Measurements from ENCODE around the gene TRAM2. TPM values are rescaled to one million over a fixed set of nuclear protein-coding genes. Genes with fewer than 3 reads are reported as not detected.

Gene TRAM2
- total and polyA plus RNA-seq, 10 of the 15 experiments (the other 5 are each of a cell fraction or from before 2014, with no cell fraction given), result 2.5 to 15.0 (median 11.0) TPM

DNA sequence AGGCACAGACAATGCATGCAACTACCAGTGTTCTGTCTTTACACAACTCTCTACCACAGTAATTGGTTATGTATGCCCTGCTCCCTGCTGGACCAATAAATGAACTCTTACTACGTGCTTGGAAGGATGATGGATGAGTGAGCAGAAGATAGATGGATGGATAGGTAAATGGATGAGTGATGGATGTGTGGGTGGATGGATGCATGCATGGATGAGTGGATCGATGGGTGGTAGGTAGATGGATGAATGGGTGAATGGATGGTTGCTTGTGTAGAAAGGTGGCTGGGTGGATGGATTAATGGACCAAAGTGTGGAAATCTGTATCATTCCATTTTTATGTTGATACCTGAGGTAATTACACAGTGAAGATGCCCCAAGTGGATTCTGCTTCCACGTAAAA, 10.1 kb upstream of the TRAM2 start:
- RAD21 ChIA-PET (ENCODE audit: unreplicated experiment), result no interaction called here
- Histone ChIP-seq H3K9me3 (replicated peaks; ENCODE audit: control insufficient read depth, insufficient read depth, low read length) (no peaks in the 10 kb centered on the region), H2AFZ (ENCODE audit: control insufficient read depth, low read depth, low read length) (no peak overlapping the region), H3K27ac (ENCODE audit: control insufficient read depth, insufficient read depth) (no peak overlapping the region), H3K79me2 (ENCODE audit: control insufficient read depth, insufficient read depth, low read length) (no peaks in the 10 kb centered on the region), H3K4me2 (ENCODE audit: control insufficient read depth, insufficient read depth) (no peak overlapping the region), H3K36me3 (ENCODE audit: control insufficient read depth in 2 of 2, insufficient read depth in 2 of 2, low read length in 1 of 2) (no peaks in the 10 kb centered on the region), H3K27me3 (replicated peaks in 1 of 2; ENCODE audit: control insufficient read depth in 2 of 2, insufficient read depth in 2 of 2, low read length in 1 of 2) (no peaks in the 10 kb centered on the region), H3K9ac (ENCODE audit: control insufficient read depth, insufficient read depth, low read length) (no peak overlapping the region), H3K4me1 (ENCODE audit: control insufficient read depth, insufficient read depth, low read length) (no peaks in the 10 kb centered on the region), H4K20me1 (ENCODE audit: control insufficient read depth, insufficient read depth) (no peaks in the 10 kb centered on the region), H3K4me3 (no peak overlapping the region)
- in situ Hi-C loops (cut with MboI), result no loop called here
- intact Hi-C loops (cut with micrococcal nuclease; ENCODE audit: unreplicated experiment), result no loop called here
- SMC1A ChIA-PET (ENCODE audit: uncharacterized antibody, unreplicated experiment), result interaction anchor here (1.6 kb wide), 1 partner anchor 11 kb away, joined by 3 read pairs; no protein-coding TSS in a partner anchor
- no peak; the same call in 2 of the 3 replicates for ATAC-seq
- FAIRE-seq, result no peak
- CTCF ChIA-PET, result interaction anchor here (1.0 kb wide), 1 partner anchor 75 kb away, joined by 3 read pairs; no protein-coding TSS in a partner anchor
- 51% methylated on average over 3 of the region's 3 CpGs for WGBS (ENCODE audit: insufficient coverage, insufficient replicate concordance, low lambda C conversion rate, missing lambda C conversion rate)
- no TSS peak for BruUV-seq (replicated peaks)
- POLR2A ChIA-PET, result no interaction called here
- no peak for DNase-seq (ENCODE audit: low read depth, low spot score)
- no peak for TF ChIP-seq ZNF384 (IDR thresholded peaks at IDR 0.05; ENCODE audit: borderline replicate concordance, low read depth, low read length)
- no peak for TF ChIP-seq EED (IDR thresholded peaks at IDR 0.05; ENCODE audit: low read depth)
- TF ChIP-seq RAD21 (IDR thresholded peaks at IDR 0.05; ENCODE audit: insufficient read depth, low read depth, low read length), result peak; percentile 18; the same call in 1 of the 2 replicates

DNA sequence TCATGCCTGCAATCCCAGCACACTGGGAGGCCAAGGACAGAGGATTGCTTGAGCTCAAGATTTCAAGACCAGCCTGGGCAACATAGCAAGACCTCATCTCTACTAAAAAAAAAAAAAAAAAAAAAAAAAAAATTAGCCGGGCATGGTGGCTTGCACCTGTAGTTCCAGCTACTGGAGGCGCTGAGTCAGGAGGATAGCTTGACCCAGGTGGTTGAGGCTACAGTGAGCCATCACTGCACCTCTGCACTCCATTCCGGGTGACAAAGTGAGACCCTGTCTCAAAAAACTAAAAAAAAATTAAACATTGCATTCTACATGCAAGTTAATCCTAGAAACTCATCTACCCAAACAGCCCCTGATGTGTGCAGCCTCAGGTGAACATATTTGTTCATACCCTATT, 7.3 kb upstream of the TRAM2 start:
- intact Hi-C loops (cut with micrococcal nuclease; ENCODE audit: unreplicated experiment) (no loop called here), in situ Hi-C loops (cut with MboI) (no loop called here)
- H3K4me2 ChIP-seq (ENCODE audit: control insufficient read depth, insufficient read depth), result no peak overlapping the region
- no peaks in the 10 kb centered on the region for H3K9me3 ChIP-seq (replicated peaks; ENCODE audit: control insufficient read depth, insufficient read depth, low read length)
- H3K4me1 ChIP-seq (ENCODE audit: control insufficient read depth, insufficient read depth, low read length), result no peaks in the 10 kb centered on the region
- ChIA-PET SMC1A (ENCODE audit: uncharacterized antibody, unreplicated experiment) (interaction anchor here (1.2 to 1.4 kb wide), 2 partner anchors 67 to 167 kb away, joined by 3 to 4 read pairs; no protein-coding TSS in a partner anchor), RAD21 (ENCODE audit: unreplicated experiment) (no interaction called here), CTCF (interaction anchor here (1.4 to 1.6 kb wide), 2 partner anchors 14 to 162 kb away, joined by 3 to 6 read pairs; no protein-coding TSS in a partner anchor), POLR2A (interaction anchor here (0.6 to 0.7 kb wide), 2 partner anchors 23 to 311 kb away, joined by 3 to 4 read pairs; no protein-coding TSS in a partner anchor)
- H3K27ac ChIP-seq (ENCODE audit: control insufficient read depth, insufficient read depth), result no peak overlapping the region
- H2AFZ ChIP-seq (ENCODE audit: control insufficient read depth, low read depth, low read length), result no peak overlapping the region
- TF ChIP-seq NFIC (IDR thresholded peaks at IDR 0.05; ENCODE audit: low read depth, low read length) (no peak), PAX5 (IDR thresholded peaks at IDR 0.05; ENCODE audit: borderline replicate concordance, low read depth, low read length) (no peak), HCFC1 (IDR thresholded peaks at IDR 0.05; ENCODE audit: low read length) (no peak), STAT1 (conservative IDR thresholded peaks at IDR 0.05) (no peak), DPF2 (IDR thresholded peaks at IDR 0.05) (no peak), HDAC2 (IDR thresholded peaks at IDR 0.05) (no peak), SMARCA5 (IDR thresholded peaks at IDR 0.05) (no peak), WRNIP1 (IDR thresholded peaks at IDR 0.05; ENCODE audit: borderline replicate concordance, low read depth, low read length) (no peak), PAX8 (IDR thresholded peaks at IDR 0.05) (no peak), BCL11A (IDR thresholded peaks at IDR 0.05; ENCODE audit: low read depth, low read length) (no peak), SMAD1 (IDR thresholded peaks at IDR 0.05; ENCODE audit: low read depth, partially characterized antibody) (no peak), MYB (IDR thresholded peaks at IDR 0.05; ENCODE audit: borderline replicate concordance, low read depth, low read length) (no peak), YBX1 (IDR thresholded peaks at IDR 0.05) (no peak), SREBF1 (IDR thresholded peaks at IDR 0.05; ENCODE audit: low read length) (no peak), SREBF2 (IDR thresholded peaks at IDR 0.05; ENCODE audit: low read length) (no peak)
- TF ChIP-seq, protein P1, sequence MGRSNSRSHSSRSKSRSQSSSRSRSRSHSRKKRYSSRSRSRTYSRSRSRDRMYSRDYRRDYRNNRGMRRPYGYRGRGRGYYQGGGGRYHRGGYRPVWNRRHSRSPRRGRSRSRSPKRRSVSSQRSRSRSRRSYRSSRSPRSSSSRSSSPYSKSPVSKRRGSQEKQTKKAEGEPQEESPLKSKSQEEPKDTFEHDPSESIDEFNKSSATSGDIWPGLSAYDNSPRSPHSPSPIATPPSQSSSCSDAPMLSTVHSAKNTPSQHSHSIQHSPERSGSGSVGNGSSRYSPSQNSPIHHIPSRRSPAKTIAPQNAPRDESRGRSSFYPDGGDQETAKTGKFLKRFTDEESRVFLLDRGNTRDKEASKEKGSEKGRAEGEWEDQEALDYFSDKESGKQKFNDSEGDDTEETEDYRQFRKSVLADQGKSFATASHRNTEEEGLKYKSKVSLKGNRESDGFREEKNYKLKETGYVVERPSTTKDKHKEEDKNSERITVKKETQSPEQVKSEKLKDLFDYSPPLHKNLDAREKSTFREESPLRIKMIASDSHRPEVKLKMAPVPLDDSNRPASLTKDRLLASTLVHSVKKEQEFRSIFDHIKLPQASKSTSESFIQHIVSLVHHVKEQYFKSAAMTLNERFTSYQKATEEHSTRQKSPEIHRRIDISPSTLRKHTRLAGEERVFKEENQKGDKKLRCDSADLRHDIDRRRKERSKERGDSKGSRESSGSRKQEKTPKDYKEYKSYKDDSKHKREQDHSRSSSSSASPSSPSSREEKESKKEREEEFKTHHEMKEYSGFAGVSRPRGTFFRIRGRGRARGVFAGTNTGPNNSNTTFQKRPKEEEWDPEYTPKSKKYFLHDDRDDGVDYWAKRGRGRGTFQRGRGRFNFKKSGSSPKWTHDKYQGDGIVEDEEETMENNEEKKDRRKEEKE (IDR thresholded peaks at IDR 0.05), result no peak
- no peak overlapping the region for H3K4me3 ChIP-seq
- no peaks in the 10 kb centered on the region for H4K20me1 ChIP-seq (ENCODE audit: control insufficient read depth, insufficient read depth)
- no peaks in the 10 kb centered on the region for H3K36me3 ChIP-seq (ENCODE audit: control insufficient read depth in 2 of 2, insufficient read depth in 2 of 2, low read length in 1 of 2)
- H3K27me3 ChIP-seq (replicated peaks in 1 of 2; ENCODE audit: control insufficient read depth in 2 of 2, insufficient read depth in 2 of 2, low read length in 1 of 2), result no peaks in the 10 kb centered on the region
- ATAC-seq (no peak), FAIRE-seq (no peak), DNase-seq (ENCODE audit: low read depth, low spot score) (no peak)
- 100% methylated on average over 3 of the region's 3 CpGs for WGBS (ENCODE audit: insufficient coverage, insufficient replicate concordance, low lambda C conversion rate, missing lambda C conversion rate)
- no peak overlapping the region for H3K9ac ChIP-seq (ENCODE audit: control insufficient read depth, insufficient read depth, low read length)
- no TSS peak for BruUV-seq (replicated peaks)
- no peaks in the 10 kb centered on the region for H3K79me2 ChIP-seq (ENCODE audit: control insufficient read depth, insufficient read depth, low read length)
